H1 (cell line): ENCODE data around the gene ALPI. TPM values are rescaled to one million over a fixed set of nuclear protein-coding genes. Genes with fewer than 3 reads are reported as not detected.

Source experiments
- NRF1 ChIP-seq: IDR thresholded peaks from 2 replicates; pipeline ENCODE4 v1.6.1; 2011; ENCODE audit warnings: mild to moderate bottlenecking, low read depth, low read length, improper control_type of control experiment
- RNF2 ChIP-seq: fragments of 200-900, 300-1000 bp; sonication (generic); IDR thresholded peaks from 2 replicates; pipeline ENCODE4 v1.7.1; 2016; ENCODE audit warnings: borderline replicate concordance, low read depth, mild to moderate bottlenecking, antibody characterized with exemption, low read length; ENCODE audit not compliant: poor library complexity, severe bottlenecking; ENCODE audit errors: missing control alignments
- SIN3A ChIP-seq, 2 experiments: IDR thresholded peaks in 1 of 2; conservative IDR thresholded peaks in 1 of 2; 2 replicates each; pipeline ENCODE4 v1.6.1; 2011 to 2012; ENCODE audit warnings: low read length in 2 of 2, improper control_type of control experiment in 1 of 2, low read depth in 1 of 2, mild to moderate bottlenecking in 1 of 2
- polyA plus RNA-seq, 7 experiments: library from polyadenylated mRNA; depleted of rRNA in 3 of 7; stranded (reverse) in 5 of 7; unstranded in 2 of 7; fragments of >200 nt in 5 of 7; fragments of 200-250 nt in 2 of 7; gene quantifications; 1 replicate in 5 of 7; 2 replicates in 1 of 7; 4 replicates in 1 of 7; pipeline versions ENCODE4 v1.2.1 to v1.2.3, GENCODE V29; 2011 to 2013; ENCODE audit warnings: missing spikeins in 2 of 7, mixed read lengths in 2 of 7
- total RNA-seq: library from RNA; stranded (reverse); fragmentation: NEBNext Ultra II Directional; extraction: Animal tissue kit (Norgen Biotek cat#: 25700); gene quantifications from 2 replicates; pipeline ENCODE4 v1.2.1, GENCODE V29; 2021

Gene ALPI
- total and polyA plus RNA-seq, 2 of the 8 experiments (the other 6 are each of a cell fraction or from before 2014, with no cell fraction given), result not detected

GRCh38 chr2:232492963-232493700, 37.2 kb downstream of the ALPI start (continued):
- TF ChIP-seq RNF2 (no peak), NRF1 (no peak), SIN3A (conservative IDR thresholded peaks at IDR 0.05 in 1 of 2, IDR thresholded peaks at IDR 0.05 in 1 of 2; ENCODE audit: low read depth in 1 of 2, low read length in 2 of 2) (no peak)
- TF ChIP-seq, all 59 proteins: peak for 0
